IPS-18c (cell line): ENCODE data around the gene C8G.
A peak's percentile ranks its signal among the peaks of the same experiment; 100 is the strongest.

ENCODE experiments used
- H3K4me3 ChIP-seq: 2 replicates; pipeline ENCODE4 v1.7.0; 2013; ENCODE audit warnings: low read depth, mild to moderate bottlenecking, low read length, moderate library complexity; ENCODE audit not compliant: insufficient read depth
- H3K9me3 ChIP-seq: one replicate; pipeline ENCODE4 v1.6.1; 2013; ENCODE audit warnings: mild to moderate bottlenecking, low read length, moderate library complexity; ENCODE audit not compliant: control insufficient read depth, insufficient read depth

The C8G gene

DNA sequence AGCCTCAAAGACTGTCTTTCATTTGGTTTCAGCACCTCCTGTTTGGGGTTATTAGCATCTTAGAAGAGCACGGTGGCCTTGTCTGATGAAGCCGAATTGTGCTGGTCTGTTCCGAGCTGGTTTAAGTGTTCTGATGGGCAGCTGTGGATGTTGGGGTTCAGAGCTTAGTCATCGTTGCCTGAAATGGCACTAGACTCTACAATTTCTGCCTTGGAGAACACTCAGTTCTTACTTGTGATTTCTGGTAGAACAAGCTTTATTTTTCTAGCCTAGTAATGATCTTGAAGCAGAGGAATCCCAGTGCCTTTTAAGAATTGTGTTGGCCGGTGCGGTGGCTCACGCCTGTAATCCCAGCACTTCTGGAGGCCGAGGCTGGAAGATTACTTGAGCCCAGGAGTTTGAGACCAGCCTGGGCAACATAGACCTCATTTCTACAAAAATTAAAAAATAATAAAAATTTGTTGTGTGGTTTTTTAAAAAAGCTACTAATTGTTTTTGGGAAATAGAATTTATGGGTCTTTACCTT, 8.3 kb upstream of the C8G start:
- H3K4me3 ChIP-seq: no peak overlapping the region
- no peaks in the 10 kb centered on the region for H3K9me3 ChIP-seq

DNA sequence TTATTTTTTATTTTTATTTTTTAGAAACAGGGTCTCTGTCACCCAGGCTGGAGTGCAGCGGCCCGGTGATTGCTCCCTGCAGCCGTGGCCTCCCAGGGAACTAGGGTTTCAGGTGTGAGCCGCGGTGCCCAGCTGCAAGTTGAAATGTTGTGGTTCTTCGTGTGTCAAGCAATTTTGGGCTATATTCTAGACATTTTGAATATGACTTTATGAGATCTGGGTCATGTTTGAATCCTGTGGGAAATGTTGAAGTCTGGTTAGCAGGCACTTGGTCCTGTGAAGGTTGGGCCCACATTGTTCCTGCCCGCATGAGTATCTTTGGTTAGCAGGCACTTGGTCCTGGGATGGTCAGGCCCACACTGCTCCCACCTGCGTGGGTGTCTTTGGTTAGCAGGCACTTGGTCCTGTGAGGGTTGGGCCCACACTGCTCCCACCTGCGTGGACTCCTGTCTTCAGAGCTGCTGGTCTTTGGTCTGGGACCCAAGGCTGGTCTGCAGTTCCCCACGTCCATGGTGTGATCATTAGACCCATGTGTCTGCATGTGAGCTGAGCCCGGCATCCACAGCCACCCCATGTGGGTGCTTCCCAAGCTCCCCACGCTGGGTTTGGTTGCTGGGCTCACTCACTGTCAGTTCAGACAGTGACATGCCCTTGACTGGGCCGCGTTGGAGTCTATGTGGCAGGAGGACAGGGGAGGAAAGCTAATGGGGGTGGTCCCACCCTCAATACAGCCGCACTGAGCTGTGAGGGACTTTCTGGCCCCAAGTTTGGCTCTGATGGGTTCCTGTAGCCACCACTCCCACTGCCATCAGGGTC, 7.6 kb upstream of the C8G start:
- Histone ChIP-seq H3K4me3 (no peak overlapping the region), H3K9me3 (no peaks in the 10 kb centered on the region)

- Histone ChIP-seq H3K4me3 (no peak overlapping the region), H3K9me3 (no peaks in the 10 kb centered on the region)
Measured at GRCh38 chr9:136939431-136939995, 5.5 kb upstream of the C8G start.

- H3K9me3 ChIP-seq: peaks cover 2% of the 10 kb centered on the region
- no peak overlapping the region for H3K4me3 ChIP-seq
Measured at GRCh38 chr9:136939996-136940525, 5.0 kb upstream of the C8G start.

DNA sequence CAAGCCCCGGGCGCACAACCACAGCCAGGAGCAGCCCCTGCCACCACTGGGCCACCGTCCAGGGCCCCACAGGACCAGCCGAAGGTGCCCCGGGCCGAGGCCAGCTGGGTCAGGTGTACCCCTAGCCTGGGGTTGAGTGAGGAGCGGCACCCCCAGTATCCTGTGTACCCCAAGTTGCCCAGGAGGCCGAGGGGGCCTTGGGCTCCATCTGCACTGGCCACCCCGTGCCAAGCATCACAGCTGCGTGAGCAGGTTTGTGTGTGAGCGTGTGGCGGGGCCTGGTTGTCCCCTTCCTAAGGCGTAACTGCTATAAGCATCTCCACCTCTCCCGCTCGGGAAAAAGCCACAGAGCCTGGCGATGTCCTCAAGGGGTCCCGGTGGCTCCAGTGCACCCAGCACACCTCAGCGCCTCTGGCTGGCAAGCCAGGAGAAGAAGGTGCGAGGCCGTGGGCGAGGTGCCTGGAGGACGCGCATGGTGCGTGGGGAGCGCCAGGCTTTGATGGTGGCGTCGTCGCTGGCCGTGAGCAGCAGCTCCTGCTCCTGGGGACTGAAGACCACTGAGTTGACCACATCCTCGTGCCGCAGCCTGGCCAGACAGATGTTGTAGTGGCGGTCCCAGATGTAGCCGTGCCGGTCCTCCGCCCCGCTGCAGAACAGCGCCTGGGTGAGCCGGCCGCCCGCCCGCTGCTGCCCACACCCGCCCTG, 4.4 kb upstream of the C8G start:
- H3K9me3 ChIP-seq: peaks cover 2% of the 10 kb centered on the region
- no peak overlapping the region for H3K4me3 ChIP-seq

- peaks cover 2% of the 10 kb centered on the region for H3K9me3 ChIP-seq
- no peak overlapping the region for H3K4me3 ChIP-seq
Measured at GRCh38 chr9:136941231-136942111, 3.6 kb upstream of the C8G start.

- peaks cover 2% of the 10 kb centered on the region for H3K9me3 ChIP-seq
- H3K4me3 ChIP-seq: no peak overlapping the region
Measured at GRCh38 chr9:136942112-136942880, 2.7 kb upstream of the C8G start.

DNA sequence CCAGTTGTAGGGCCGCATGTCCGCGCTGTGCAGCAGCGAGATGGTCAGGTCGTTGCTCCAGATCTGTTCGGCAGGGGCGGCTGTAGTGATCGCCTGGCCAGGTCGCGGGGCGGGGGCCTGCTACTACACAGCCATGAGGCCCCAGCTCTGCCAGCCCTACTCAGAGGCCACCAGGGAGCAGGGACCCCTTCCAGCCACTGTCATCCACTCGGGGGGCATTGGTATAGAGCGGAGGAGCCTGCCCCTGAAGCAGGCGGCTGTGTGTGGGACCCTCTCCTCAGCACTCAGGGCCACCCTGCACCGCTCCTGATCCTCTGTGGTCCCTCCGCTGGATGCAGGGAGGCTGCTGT, 2.2 kb upstream of the C8G start:
- peaks cover 2% of the 10 kb centered on the region for H3K9me3 ChIP-seq
- no peak overlapping the region for H3K4me3 ChIP-seq

- Histone ChIP-seq H3K9me3 (peaks cover 2% of the 10 kb centered on the region), H3K4me3 (peak overlapping the region; percentile 80)
Measured at GRCh38 chr9:136943291-136944211, 1.5 kb upstream of the C8G start.

DNA sequence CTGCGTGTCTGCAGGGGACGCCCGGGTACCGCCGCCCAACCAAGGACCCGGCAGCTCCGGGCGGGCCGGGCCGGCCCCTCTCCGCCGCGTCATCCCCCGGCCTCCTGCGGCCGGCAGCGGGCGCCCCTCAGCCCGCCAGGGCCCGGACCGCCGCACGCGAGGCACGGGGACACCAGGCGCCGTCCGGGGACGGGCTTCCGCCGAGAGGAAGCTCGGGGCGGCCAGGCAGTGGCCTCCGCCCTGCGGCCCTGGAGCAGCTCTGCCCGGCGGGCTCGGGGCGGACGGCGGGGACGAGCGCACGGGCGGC, 878 bp upstream of the C8G start:
- peak overlapping the region; percentile 80 for H3K4me3 ChIP-seq
- peaks cover 2% of the 10 kb centered on the region for H3K9me3 ChIP-seq

DNA sequence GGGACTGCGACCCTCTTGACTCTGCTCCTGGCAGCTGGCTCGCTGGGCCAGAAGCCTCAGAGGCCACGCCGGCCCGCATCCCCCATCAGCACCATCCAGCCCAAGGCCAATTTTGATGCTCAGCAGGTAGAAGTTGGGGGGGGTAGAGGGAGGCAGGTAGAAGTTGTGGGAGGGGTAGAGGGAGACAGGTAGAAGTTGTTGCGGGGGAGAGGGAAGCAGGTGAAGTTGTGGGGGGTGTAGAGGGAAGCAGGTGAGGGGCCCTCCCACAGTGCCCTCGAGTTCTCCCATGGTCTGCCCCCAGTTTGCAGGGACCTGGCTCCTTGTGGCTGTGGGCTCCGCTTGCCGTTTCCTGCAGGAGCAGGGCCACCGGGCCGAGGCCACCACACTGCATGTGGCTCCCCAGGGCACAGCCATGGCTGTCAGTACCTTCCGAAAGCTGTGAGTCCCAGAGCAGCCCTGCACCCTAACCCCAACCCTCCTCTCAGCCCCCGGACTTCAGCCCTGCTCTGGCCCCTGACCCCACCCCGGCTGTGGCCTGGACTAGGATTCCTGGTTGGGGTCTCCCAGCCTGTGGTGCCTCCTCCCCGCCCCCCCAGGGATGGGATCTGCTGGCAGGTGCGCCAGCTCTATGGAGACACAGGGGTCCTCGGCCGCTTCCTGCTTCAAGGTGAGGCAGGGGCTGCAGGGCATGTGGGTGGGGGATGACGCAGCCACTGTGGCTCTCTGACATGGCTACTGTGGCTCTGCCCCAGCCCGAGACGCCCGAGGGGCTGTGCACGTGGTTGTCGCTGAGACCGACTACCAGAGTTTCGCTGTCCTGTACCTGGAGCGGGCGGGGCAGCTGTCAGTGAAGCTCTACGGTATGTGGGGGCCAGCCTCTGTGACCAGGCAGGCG, 537 bp downstream of the C8G start:
- H3K9me3 ChIP-seq: peaks cover 2% of the 10 kb centered on the region
- no peak overlapping the region for H3K4me3 ChIP-seq

DNA sequence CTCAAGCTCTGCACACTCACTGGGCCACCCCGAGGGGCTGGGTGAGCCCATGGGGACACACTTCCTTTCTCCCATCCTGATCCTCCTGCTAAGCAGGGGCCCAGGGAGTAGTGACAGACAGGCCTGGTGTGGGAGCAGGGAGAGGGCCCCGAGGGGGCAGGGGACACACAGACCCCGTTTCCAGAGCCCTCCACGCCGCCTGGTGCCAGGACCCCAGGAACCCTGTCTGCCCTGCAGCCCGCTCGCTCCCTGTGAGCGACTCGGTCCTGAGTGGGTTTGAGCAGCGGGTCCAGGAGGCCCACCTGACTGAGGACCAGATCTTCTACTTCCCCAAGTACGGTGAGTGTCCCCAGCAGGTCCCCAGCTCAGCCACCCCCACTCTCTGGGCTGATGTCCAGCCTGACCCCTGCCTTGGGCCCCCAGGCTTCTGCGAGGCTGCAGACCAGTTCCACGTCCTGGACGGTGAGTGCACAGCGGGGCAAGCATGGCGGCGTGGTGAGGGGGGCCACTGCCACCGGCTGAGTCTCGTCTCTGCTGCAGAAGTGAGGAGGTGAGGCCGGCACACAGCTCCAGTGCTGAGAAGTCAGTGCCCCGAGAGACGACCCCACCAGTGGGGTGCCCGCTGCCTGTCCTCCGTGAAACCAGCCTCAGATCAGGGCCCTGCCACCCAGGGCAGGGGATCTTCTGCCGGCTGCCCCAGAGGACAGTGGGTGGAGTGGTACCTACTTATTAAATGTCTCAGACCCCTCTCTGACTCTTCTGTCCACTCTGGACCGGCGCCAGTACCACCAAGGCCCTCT, 1.4 kb downstream of the C8G start:
- Histone ChIP-seq H3K4me3 (no peak overlapping the region), H3K9me3 (peaks cover 2% of the 10 kb centered on the region)

- Histone ChIP-seq H3K4me3 (no peak overlapping the region), H3K9me3 (peaks cover 2% of the 10 kb centered on the region)
Measured at GRCh38 chr9:136947028-136947891, 2.2 kb downstream of the C8G start.
